Liver (tissue), 3 donors: ENCODE data around the gene NF1.

Source experiments
- CTCF ChIP-seq: fragments of 150-350 bp; IDR thresholded peaks from 2 replicates; pipeline ENCODE4 v1.5.1; 2017; ENCODE audit warnings: improper control_type of control experiment, low read depth, low read length; ENCODE audit not compliant: missing input control
- EGR1 ChIP-seq, 2 donors: IDR thresholded peaks; 2 replicates each; pipeline ENCODE4 v1.6.1; 2016 to 2018; ENCODE audit warnings: antibody characterized with exemption in 2 of 2, low read depth in 2 of 2
- FOXA1 ChIP-seq: IDR thresholded peaks from 2 replicates; pipeline ENCODE4 v1.6.1; 2016; ENCODE audit warnings: antibody characterized with exemption
- GABPA ChIP-seq, 2 donors: IDR thresholded peaks in 1 of 2; conservative IDR thresholded peaks in 1 of 2; 2 replicates each; pipeline ENCODE4 v1.6.1; 2016; ENCODE audit warnings: antibody characterized with exemption in 2 of 2, mild to moderate bottlenecking in 1 of 2, moderate library complexity in 1 of 2
- HNF4A ChIP-seq, 2 donors: conservative IDR thresholded peaks; 2 replicates each; pipeline ENCODE4 v1.6.1; 2016; ENCODE audit warnings: antibody characterized with exemption in 2 of 2, mild to moderate bottlenecking in 2 of 2
- JUND ChIP-seq, 2 donors: IDR thresholded peaks; 2 replicates each; pipeline ENCODE4 v1.6.1; 2016; ENCODE audit warnings: antibody characterized with exemption in 2 of 2
- MAX ChIP-seq: IDR thresholded peaks from 2 replicates; pipeline ENCODE4 v1.6.1; 2016; ENCODE audit warnings: antibody characterized with exemption
- RAD21 ChIP-seq, 2 donors: IDR thresholded peaks; 2 replicates each; pipeline ENCODE4 v1.6.1; 2016; ENCODE audit warnings: antibody characterized with exemption in 2 of 2, mild to moderate bottlenecking in 2 of 2
- SP1 ChIP-seq: IDR thresholded peaks from 2 replicates; pipeline ENCODE4 v1.6.1; 2018; ENCODE audit warnings: antibody characterized with exemption, mild to moderate bottlenecking
- TAF1 ChIP-seq: conservative IDR thresholded peaks from 2 replicates; pipeline ENCODE4 v1.6.1; 2016; ENCODE audit warnings: antibody characterized with exemption, mild to moderate bottlenecking
- YY1 ChIP-seq: IDR thresholded peaks from 2 replicates; pipeline ENCODE4 v1.6.1; 2016; ENCODE audit warnings: antibody characterized with exemption, mild to moderate bottlenecking
- TF ChIP-seq, protein P1 (sequence below): IDR thresholded peaks from 2 replicates; pipeline ENCODE4 v1.6.1; 2016; ENCODE audit warnings: antibody characterized with exemption
- TF ChIP-seq, protein P2 (sequence below): IDR thresholded peaks from 2 replicates; pipeline ENCODE4 v1.6.1; 2016; ENCODE audit warnings: antibody characterized with exemption
- TF ChIP-seq, protein P3 (sequence below): IDR thresholded peaks from 2 replicates; pipeline ENCODE4 v1.6.1; 2016; ENCODE audit warnings: antibody characterized with exemption, mild to moderate bottlenecking
- donor health status: healthy.
- donor health status: healthy.

- no peak for TF ChIP-seq CTCF
- TF ChIP-seq, protein P1, sequence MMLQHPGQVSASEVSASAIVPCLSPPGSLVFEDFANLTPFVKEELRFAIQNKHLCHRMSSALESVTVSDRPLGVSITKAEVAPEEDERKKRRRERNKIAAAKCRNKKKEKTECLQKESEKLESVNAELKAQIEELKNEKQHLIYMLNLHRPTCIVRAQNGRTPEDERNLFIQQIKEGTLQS: no peak
- TF ChIP-seq TAF1: no peak
- no peak for TF ChIP-seq MAX
- no peak for TF ChIP-seq RAD21 (IDR thresholded peaks at IDR 0.05)
- TF ChIP-seq, protein P2, sequence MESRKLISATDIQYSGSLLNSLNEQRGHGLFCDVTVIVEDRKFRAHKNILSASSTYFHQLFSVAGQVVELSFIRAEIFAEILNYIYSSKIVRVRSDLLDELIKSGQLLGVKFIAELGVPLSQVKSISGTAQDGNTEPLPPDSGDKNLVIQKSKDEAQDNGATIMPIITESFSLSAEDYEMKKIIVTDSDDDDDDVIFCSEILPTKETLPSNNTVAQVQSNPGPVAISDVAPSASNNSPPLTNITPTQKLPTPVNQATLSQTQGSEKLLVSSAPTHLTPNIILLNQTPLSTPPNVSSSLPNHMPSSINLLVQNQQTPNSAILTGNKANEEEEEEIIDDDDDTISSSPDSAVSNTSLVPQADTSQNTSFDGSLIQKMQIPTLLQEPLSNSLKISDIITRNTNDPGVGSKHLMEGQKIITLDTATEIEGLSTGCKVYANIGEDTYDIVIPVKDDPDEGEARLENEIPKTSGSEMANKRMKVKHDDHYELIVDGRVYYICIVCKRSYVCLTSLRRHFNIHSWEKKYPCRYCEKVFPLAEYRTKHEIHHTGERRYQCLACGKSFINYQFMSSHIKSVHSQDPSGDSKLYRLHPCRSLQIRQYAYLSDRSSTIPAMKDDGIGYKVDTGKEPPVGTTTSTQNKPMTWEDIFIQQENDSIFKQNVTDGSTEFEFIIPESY: no peak
- no peak for TF ChIP-seq JUND (IDR thresholded peaks at IDR 0.05)
- TF ChIP-seq SP1: no peak
- TF ChIP-seq YY1: no peak
- no peak for TF ChIP-seq GABPA (IDR thresholded peaks at IDR 0.05 in 1 of 2, conservative IDR thresholded peaks at IDR 0.05 in 1 of 2)
- no peak for TF ChIP-seq FOXA1
- no peak for TF ChIP-seq HNF4A (conservative IDR thresholded peaks at IDR 0.05)
- TF ChIP-seq EGR1 (IDR thresholded peaks at IDR 0.05; ENCODE audit: low read depth in 2 of 2): no peak
- TF ChIP-seq, protein P3, sequence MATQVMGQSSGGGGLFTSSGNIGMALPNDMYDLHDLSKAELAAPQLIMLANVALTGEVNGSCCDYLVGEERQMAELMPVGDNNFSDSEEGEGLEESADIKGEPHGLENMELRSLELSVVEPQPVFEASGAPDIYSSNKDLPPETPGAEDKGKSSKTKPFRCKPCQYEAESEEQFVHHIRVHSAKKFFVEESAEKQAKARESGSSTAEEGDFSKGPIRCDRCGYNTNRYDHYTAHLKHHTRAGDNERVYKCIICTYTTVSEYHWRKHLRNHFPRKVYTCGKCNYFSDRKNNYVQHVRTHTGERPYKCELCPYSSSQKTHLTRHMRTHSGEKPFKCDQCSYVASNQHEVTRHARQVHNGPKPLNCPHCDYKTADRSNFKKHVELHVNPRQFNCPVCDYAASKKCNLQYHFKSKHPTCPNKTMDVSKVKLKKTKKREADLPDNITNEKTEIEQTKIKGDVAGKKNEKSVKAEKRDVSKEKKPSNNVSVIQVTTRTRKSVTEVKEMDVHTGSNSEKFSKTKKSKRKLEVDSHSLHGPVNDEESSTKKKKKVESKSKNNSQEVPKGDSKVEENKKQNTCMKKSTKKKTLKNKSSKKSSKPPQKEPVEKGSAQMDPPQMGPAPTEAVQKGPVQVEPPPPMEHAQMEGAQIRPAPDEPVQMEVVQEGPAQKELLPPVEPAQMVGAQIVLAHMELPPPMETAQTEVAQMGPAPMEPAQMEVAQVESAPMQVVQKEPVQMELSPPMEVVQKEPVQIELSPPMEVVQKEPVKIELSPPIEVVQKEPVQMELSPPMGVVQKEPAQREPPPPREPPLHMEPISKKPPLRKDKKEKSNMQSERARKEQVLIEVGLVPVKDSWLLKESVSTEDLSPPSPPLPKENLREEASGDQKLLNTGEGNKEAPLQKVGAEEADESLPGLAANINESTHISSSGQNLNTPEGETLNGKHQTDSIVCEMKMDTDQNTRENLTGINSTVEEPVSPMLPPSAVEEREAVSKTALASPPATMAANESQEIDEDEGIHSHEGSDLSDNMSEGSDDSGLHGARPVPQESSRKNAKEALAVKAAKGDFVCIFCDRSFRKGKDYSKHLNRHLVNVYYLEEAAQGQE: no peak
These were observed 146.3 kb downstream of the NF1 start for GRCh38 chr17:31241116-31241515.
